Urothelium cell line (cell line): ENCODE measurements around the gene WDR19.
"Not testable (repeated sequence)": the region's sequence is repeated elsewhere in the genome, so short reads cannot be mapped to it uniquely, and the experiment has no call there.

Source experiments
- DNase-seq: peaks from one replicate; pipeline ENCODE4 v3.0.0; 2011; ENCODE audit warnings: low spot score, mixed read lengths
- FAIRE-seq: peaks from 2 replicates; lab custom pipeline; 2011; peaks lifted over from hg19 to GRCh38; lab: Jason Lieb, UNC

WDR19 gene

DNA sequence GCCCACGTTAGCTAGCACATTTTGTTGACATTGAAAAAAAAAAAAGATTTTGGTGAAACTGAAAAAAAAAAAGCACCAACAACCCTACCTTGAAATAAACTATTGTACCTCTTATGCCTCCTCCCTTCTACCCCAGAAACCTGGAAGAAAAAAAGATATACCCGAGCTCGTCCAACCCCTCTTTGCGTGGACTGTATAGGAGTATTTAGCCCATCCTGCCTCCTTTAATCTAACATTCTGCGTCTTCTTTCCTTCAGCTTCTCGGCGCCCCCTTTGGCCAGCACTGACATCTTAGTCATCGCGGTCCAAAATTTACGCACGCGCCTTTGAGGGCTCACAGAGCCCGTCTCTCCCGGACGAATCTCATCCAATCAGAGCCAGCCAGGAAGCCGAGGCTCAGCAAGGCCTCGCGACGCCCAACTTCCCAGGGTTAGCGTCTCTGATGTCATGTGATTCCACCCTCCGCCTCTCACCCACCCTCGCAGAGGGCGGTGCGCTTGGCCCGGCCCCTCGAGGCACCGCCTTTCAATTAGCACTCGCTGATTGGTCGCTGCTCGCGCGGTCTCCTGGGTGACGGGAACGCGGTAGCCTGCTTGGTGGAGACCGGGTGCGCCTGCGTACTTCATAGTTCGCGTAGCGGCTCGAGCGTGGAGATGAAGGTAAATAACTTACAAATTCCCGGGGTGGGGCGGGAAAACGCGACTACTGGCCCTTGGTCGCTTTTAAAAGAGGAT lies at the start of gene WDR19:
WDR19 (plus strand) TSS at position 625 of the 734 bp plus-strand sequence; CDS start at position 654, 29 bp downstream.
- peak; percentile 96 for FAIRE-seq
- peak; percentile 100 for DNase-seq

DNA sequence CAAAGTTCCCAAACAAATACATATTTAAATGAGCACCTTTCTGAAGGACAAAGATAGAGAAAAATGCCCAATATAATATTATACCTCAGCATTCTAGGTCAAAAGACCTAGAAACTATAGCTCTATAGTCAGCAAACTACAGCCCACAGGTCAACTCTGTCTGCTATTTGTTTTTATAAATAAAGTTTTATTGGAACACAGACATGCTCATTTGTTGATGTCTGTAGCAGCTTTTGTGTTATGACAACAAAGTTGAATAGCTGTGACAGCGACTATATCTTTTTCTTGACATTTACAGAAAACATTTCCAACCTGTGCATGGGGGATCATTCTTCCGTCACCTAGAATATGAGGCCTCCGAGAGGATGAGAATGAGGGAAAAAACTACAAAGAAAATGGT lies 48.7 kb upstream of the WDR19 start:
- no peak for FAIRE-seq

DNA sequence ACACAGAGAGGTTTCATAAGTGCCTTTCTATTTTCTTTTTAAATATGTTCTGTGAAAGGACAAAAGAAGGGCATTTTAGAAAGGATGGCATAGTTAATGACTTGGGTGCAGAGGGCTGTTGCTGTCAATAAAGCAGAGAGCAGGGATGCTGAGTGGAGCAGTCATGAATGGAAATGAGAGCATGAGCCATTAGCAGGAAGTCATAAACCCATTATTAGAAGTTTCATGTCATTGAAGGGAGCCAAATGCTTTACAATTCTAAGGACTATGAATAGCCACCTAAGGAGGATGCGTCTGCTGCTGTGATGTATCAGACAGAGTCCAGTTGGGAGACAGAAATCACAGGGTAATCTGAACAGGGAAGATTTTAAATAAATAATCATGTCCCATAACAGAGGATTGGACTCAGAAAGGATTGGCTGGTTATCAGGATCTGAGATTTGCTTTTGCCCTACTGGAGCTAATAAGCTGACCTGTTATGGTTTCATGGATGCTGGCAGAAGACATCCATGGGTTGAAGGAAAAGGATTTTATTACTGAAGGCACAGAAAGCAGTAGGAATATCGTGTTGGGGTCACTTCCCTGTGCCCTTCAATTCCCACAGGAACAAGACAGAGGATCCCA lies 47.5 kb upstream of the WDR19 start:
- FAIRE-seq: no peak
- no peak for DNase-seq

More for the DNA sequence above, 48.7 kb upstream of the WDR19 start:
- DNase-seq: no peak

DNA sequence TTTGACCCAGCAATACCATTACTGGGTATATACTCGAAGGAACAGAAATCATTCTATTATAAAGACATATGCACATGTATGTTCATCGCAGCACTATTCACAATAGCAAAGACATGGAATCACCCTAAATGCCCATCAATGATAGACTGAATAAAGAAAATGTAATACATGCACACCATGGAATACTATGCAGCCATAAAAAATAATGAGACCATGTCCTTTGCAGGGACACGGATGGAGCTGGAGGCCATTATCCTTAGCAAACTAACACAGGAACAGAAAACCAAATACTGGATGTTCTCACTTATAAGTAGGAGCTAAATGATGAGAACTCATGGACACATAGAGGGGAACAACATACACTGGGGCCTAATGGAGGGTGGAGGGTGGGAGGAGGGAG lies 44.1 kb upstream of the WDR19 start:
- FAIRE-seq, DNase-seq: not testable (repeated sequence)

DNA sequence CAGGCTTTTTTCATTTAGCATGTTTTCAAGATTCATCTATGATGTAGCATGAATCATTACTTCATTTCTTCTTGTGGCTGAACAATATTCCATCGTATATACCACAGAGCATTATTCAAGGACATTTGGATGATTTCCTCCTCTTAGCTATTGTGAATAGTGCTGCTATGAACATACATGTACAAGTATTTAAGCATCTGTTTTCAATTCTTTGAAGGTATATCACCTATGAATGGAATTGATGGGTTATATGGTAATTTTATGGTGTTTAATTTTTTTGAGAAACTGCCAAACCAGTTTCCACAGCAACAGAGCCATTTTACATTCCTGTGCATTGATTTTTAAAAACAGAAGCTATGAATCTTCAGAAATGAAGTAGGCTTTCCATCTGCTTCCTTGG lies 36.1 kb upstream of the WDR19 start:
- no peak for FAIRE-seq
- no peak for DNase-seq

DNA sequence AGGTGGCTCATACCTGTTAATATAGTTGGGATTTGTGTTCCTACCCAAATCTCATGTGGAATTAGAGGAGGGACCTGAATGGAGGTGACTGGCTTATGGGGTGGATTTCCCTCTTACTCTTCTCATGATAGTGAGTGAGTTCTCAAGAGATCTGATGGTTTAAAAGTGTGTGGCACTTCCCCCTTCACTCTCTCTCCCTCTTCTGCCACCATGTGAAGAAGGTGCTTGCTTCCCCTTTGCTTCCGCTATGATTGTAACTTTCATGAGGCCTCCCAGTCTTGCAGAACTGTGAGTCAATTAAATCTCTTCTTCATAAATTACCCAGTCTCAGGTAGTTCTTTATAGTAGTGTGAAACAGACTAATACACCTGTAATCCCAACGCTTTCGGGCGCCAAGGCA lies 28.3 kb upstream of the WDR19 start:
- FAIRE-seq (no peak), DNase-seq (no peak)

DNA sequence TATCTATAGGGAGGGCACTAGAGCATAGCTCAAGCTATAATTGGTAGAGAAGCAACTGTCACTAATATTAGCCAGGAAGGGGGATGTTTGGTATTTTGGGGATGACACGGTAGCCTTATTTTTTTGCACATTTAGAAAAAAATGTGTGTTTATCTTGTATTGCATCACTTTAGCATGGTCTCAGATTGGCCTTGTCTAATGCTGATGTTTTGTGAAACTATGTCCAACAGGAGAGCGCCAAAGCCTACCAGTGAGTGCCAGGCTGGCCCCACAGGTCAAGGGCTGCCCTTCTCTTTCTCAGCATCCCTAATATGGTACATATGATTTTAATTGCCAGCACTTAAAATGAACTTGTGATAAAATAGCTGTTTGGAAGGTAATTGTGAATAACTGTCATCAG lies 24.8 kb upstream of the WDR19 start:
- DNase-seq (no peak), FAIRE-seq (no peak)

DNA sequence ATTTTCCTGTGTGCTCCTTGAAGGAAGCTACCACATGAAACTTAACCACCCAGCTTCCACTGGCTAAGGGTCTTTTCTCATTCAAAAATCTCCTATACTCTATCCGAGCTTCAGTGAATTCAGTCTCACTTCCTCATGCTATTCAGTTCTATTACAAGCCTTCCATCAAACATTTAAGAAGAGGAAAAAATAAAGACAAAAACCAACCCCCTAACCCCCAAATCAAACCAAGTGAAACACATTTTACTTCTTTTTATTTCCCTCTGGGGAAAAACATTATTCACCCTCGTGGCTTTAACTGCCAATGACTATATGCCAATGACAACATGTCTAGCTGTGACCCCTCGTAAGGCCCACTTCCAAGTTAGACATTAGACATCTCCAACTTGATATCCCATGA lies 16.2 kb upstream of the WDR19 start:
- no peak for FAIRE-seq
- no peak for DNase-seq

DNA sequence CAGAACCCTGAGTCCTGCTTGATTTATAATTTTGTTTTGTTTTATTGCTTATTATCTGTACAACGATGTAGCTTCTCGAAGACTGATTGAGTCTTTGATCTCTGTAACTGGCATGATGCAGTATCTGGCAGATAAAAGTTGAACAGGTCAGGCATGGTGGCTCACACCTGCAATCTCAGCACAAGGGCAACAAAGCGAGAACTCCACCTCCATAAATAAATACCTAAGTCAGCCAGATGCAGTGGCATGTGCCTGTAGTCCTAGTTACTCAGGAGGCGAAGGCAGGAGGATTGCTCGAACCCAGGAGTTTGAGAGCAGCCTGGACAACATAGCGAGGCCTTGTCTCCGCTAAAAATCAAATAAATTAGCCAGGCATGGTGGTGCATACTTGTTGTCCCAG lies 15.7 kb upstream of the WDR19 start:
- DNase-seq (no peak), FAIRE-seq (no peak)

DNA sequence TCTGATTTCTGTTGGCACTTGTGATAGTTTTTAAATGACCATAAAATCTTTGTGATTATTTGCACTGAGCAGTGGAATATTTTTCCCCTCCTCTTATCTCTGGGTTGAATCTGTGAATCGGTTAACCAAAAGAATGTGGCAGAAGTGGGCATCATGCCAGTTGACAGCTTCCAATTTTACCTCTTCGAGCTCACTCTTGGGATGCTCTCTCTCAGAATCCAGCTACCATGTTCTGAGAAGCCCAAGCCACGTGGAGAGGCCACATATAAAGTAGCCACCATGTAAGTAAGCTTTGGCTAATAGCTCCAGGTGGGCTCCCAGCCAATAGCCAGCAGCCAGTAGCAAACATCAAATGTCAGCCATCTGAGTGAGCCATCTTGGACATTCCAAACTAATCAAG lies 12.9 kb upstream of the WDR19 start:
- no peak for FAIRE-seq
- peak; percentile 27 for DNase-seq

DNA sequence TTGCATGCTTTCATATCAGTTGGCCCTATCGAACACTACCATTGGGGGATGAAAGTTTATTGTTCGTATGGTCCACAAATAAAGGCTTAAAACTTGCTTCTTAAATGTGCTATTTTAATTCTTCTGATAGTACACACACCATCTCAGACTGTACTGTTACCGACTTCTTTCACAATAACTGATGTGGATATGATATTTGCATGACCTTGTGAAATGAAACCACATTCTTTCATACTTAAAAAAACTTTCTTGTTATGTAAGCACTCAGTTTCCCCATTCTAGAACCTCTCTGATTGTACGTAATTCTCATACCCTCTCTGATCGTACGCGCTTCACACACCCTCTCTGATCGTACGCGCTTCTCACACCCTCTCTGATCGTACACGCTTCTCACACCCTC lies 12.0 kb upstream of the WDR19 start:
- FAIRE-seq (no peak), DNase-seq (no peak)

DNA sequence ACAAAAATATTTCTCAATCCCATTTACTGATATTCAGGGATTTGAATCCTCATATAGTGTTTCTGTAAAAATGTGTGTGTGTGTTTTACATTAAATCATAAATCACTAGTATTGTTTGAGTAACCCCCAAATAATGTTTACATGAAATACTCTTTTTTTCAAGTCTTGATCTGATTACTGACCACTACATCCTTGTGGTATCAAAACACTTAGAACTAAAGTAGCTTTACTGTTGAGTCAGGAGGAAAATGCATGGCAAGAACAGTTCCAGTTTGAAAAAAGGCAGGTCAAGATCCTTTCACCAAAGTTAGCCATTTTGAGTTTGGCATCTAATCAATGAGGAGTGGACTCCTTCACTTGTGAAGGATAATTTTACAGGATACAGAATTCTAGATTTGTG lies 3.6 kb upstream of the WDR19 start:
- FAIRE-seq (no peak), DNase-seq (no peak)

DNA sequence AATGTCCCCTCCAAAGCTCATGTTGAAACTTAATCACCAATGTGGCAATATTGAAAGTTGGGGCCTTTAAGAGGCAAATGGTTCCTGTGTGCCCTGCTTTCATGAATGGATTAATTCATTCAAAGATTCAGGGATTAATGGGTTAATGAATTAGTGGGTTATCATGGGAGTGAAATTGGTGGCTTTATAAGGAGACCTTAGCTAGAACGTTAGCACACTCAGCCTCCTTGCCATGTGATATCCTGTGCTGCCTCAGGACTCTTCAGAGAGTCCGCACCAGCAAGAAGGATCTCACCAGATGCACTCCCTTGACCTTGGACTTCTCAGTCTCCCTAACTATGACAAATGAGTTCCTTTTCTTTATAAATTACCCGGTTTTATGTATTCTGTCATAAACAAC lies 2.6 kb upstream of the WDR19 start:
- FAIRE-seq: no peak

DNA sequence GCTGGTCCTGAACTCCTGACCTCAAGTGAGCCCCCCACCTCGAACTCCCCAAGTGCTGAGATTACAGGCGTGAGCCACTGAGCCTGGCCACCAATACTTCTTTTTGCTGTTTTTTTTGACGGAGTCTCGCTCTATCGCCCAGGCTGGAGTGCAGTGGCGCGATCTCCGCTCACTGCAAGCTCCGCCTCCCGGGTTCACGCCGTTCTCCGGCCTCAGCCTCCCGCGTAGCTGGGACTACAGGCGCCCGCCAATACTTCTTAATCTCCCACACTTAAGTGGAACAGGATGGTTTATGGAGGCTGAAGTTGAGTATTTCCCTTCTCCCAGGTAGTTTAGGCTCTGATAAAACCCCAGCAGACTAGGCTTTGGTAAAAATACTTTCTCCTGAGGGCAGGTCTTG lies 1.7 kb upstream of the WDR19 start:
- not testable (repeated sequence) for FAIRE-seq, DNase-seq

More for the DNA sequence above, 2.6 kb upstream of the WDR19 start:
- no peak for DNase-seq

DNA sequence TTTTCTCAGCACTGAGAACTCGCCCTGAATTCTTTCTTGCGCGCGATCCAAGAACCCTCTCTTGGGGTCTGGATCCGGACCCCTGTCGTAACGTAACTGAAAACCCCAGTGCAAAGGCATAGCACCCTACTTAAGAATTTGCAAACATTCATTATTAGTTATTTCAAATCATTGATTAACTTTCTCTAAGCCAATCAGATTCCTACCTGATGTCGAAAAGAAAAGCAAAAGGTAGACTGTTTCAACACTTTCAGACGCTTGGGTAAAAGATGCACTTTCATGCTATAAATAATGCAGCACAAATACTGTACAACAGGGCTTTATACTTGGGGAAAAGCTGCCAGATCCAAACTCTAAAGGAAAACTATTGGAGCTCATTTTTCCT lies 817 bp upstream of the WDR19 start:
- FAIRE-seq (no peak), DNase-seq (no peak)

DNA sequence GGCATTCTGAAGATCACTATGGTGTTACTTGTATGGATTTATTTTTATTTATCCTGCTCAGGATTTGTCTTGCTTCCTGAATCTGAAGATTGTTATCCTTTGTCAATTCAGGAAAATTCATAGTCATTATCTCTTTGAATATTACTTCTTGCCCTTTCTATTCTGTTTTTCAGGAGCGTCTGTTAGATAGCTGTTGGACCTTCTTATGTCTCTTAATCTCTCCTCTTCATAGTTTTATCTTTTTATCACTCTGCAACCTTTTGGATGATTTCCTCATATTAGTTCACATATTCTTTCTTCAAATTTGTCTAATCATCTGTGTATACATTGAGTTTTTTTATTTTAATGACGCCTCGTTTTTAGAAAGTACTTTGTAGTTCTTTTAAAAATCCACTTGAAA lies 19.6 kb downstream of the WDR19 start:
- FAIRE-seq (no peak), DNase-seq (no peak)

DNA sequence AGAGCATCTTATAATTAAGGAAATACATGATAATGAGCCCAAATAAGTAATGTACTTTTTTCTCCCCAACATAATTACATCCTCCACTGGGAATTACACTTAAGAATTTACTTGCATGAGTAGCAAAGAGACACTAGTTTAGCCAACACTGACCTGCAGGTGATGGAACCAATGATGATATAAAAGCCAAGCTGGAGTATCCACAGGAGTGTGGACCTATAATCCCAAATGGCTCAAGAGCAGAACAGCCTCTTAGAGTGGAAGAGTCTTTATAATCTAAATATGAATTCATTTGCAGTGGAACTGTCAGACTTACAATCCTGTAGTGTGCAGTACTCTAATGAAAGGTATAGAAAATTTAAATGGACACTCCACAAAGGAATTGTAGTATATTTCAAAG lies 22.2 kb downstream of the WDR19 start:
- no peak for DNase-seq
- no peak for FAIRE-seq

DNA sequence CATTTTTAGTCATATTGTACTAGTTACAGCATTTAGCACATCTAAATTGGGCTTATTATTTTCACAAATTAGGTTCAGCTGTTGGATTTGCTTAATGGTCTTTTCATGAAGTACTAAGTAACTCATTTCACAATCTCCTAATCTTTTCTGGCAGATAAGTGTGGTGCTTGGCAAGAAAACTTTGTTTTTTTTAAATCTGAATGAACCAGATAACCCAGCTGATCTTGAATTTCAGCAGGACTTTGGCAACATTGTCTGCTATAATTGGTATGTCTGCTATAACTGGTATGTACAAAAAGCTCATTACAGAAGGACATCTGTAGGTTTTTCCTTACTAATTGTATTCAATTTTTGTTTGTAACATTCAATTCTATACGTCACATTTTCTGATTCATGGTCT lies 22.7 kb downstream of the WDR19 start:
- DNase-seq (no peak), FAIRE-seq (no peak)

DNA sequence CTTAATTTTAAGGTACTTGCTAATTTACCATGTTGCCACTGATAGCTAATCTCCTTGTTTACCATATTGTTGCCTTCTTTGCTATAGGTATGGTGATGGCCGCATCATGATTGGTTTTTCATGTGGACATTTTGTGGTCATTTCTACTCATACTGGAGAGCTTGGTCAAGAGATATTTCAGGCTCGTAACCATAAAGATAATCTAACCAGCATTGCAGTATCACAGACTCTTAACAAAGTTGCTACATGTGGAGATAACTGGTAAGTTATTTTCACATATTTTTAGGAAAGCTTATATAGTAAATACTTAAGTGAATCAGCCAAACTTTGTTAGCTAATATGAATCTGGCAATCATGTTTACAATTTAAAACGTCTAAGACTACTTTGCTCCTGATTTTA lies 23.1 kb downstream of the WDR19 start:
- no peak for FAIRE-seq
- no peak for DNase-seq

DNA sequence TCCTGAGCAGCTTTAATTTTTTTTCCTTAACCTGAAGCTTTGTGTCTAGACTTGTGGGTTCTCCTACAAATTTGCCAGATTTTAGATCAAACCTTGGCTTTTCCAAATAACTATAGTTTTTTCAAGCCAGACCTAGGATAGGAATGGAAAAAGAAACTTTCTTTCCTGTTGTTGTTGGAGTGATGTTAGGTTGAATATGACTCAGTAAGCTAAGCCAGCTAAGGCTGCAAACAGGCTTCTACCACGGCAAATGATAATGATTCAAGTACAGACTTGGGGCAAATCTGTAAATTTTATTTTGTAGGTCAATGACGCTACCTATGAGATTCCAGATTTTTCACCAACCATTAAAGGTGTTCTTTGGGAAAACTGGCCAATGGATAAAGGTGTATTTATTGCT lies 45.6 kb downstream of the WDR19 start:
- no peak for DNase-seq
- FAIRE-seq: no peak

DNA sequence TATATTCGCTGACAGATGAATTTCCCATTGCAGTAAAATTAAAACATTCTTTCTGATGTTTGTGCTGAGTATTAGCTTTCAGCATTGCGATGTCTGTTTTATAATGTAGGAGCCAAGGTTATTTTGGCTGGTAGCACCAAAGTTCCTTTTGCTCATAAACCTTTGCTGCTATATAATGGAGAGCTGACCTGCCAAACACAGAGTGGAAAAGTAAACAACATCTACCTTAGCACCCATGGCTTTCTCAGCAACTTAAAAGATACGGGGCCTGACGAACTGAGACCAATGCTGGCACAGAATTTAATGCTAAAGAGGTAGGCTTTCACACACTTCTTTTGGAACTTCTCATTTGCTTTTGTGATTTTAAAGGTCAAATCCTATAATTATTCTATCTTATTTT lies 46.0 kb downstream of the WDR19 start:
- FAIRE-seq (no peak), DNase-seq (no peak)

DNA sequence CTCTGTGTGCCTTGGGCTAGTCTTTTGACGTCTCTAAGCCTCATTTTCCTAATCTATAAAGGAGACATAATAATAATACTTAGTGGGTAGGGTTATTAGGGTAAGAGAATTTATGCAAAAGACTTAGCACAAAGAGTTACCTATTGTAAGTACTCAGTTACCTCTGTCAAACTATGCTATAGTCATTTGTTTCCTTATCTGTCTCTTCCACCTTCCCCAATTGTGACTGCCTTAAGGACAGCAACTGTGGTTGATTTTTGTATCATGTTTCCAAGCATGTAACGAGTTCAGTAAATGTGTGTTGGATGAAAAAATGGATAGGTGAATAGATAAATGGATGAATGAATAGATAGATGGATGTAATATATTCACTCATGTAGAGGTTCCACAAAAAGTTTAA lies 48.1 kb downstream of the WDR19 start:
- no peak for DNase-seq
- FAIRE-seq: no peak

DNA sequence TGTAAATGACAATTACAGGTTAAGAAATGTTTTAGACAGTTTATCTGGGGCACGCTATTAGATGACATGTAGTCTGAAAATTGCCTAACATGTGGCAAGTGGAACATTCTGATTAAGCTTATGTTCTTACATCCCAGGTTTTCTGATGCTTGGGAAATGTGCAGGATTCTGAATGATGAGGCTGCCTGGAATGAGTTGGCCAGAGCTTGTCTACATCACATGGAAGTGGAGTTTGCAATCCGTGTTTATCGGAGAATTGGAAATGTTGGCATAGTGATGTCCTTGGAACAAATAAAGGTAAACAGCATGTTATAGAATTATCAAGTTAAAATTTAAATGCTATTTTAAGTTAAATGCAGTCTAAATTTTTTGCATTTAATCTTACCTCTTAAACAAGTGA lies 49.3 kb downstream of the WDR19 start:
- no peak for FAIRE-seq
- no peak for DNase-seq
